HepG2 (cell line): ENCODE measurements around the gene GPAT3. TPM values are rescaled to one million over a fixed set of nuclear protein-coding genes. Genes with fewer than 3 reads are reported as not detected.

Experiments
- CEBPB ChIP-seq: IDR thresholded peaks from 2 replicates; pipeline ENCODE4 v1.6.1; 2011; ENCODE audit warnings: low read depth, low read length, improper control_type of control experiment, borderline replicate concordance
- JUNB ChIP-seq: sonication (generic); formaldehyde crosslinking; IDR thresholded peaks from 2 replicates; pipeline ENCODE4 v1.8.0; 2022; ENCODE audit warnings: missing genetic modification reagents, mild to moderate bottlenecking, borderline replicate concordance
- NCOA2 ChIP-seq: sonication (generic); formaldehyde crosslinking; IDR thresholded peaks from 2 replicates; pipeline ENCODE4 v1.8.0; 2022; ENCODE audit warnings: inconsistent platforms
- NFE2L2 ChIP-seq: fragments of 150-350 bp; IDR thresholded peaks from 2 replicates; pipeline ENCODE4 v1.6.1; 2014; ENCODE audit warnings: low read length
- PCBP2 ChIP-seq: fragments of 200-400 bp; formaldehyde crosslinking; optimal IDR thresholded peaks from 2 replicates; pipeline ENCODE3; 2018; ENCODE audit warnings: low read length, low read depth; ENCODE audit not compliant: poor library complexity, severe bottlenecking
- SMYD3 ChIP-seq: sonication (generic); formaldehyde crosslinking; IDR thresholded peaks from 2 replicates; pipeline ENCODE4 v1.8.1; 2023; ENCODE audit warnings: mild to moderate bottlenecking, missing genetic modification reagents
- YY1 ChIP-seq: IDR thresholded peaks from 2 replicates; pipeline ENCODE4 v1.6.1; 2011; ENCODE audit warnings: low read length, low read depth, moderate library complexity, mild to moderate bottlenecking; ENCODE audit not compliant: insufficient read depth, insufficient replicate concordance
- ZC3H4 ChIP-seq: sonication (generic); formaldehyde crosslinking; IDR thresholded peaks from 2 replicates; pipeline ENCODE4 v1.4.0; 2020; ENCODE audit warnings: missing genetic modification reagents, borderline replicate concordance
- ZNF253 ChIP-seq: sonication (generic); formaldehyde crosslinking; IDR thresholded peaks from 2 replicates; pipeline ENCODE4 v1.8.0; 2022; ENCODE audit warnings: mild to moderate bottlenecking, missing genetic modification reagents, borderline replicate concordance
- ZNF432 ChIP-seq: sonication (generic); formaldehyde crosslinking; IDR thresholded peaks from 2 replicates; pipeline ENCODE4 v1.5.0; 2020; ENCODE audit warnings: missing genetic modification reagents, mild to moderate bottlenecking, borderline replicate concordance
- ZNF891 ChIP-seq: sonication (generic); formaldehyde crosslinking; IDR thresholded peaks from 2 replicates; pipeline ENCODE4 v1.5.0; 2020; ENCODE audit warnings: mild to moderate bottlenecking, missing genetic modification reagents
- polyA plus RNA-seq, 8 experiments: library from polyadenylated mRNA; depleted of rRNA in 3 of 8; stranded (reverse) in 7 of 8; unstranded in 1 of 8; fragments of >200 nt; fragmentation: Illumina TruSeq in 4 of 8; extraction: Trizol in 4 of 8; gene quantifications; 2 replicates each; pipeline versions ENCODE4 v1.2.1 to v1.2.3, GENCODE V29; 2011 to 2016; ENCODE audit warnings: low read depth in 4 of 8, missing spikeins in 1 of 8, mixed read lengths in 1 of 8; ENCODE audit not compliant: insufficient read depth in 1 of 8
- total RNA-seq, 5 experiments: library from RNA; depleted of rRNA; stranded (reverse); fragments of >200 nt; fragmentation: Illumina TruSeq; extraction: Trizol; gene quantifications; 2 replicates each; pipeline ENCODE4 v1.2.3, GENCODE V29; 2016; ENCODE audit warnings: low read depth in 1 of 5
- TF ChIP-seq, protein P1 (sequence below): sonication (generic); formaldehyde crosslinking; IDR thresholded peaks from 2 replicates; pipeline ENCODE4 v1.9.0; 2021; ENCODE audit warnings: missing genetic modification reagents, mild to moderate bottlenecking, borderline replicate concordance
- TF ChIP-seq, protein P2 (sequence below): sonication (generic); formaldehyde crosslinking; IDR thresholded peaks from 2 replicates; pipeline ENCODE4 v1.8.0; 2022; ENCODE audit warnings: mild to moderate bottlenecking, missing genetic modification reagents; ENCODE audit not compliant: insufficient replicate concordance
- TF ChIP-seq, protein P3 (sequence below): sonication (generic); formaldehyde crosslinking; IDR thresholded peaks from 2 replicates; pipeline ENCODE4 v1.4.0; 2020; ENCODE audit warnings: missing genetic modification reagents
- TF ChIP-seq, protein P4 (sequence below): sonication (generic); formaldehyde crosslinking; IDR thresholded peaks from 2 replicates; pipeline ENCODE4 v1.4.0; 2020; ENCODE audit warnings: missing genetic modification reagents
- TF ChIP-seq, protein P5 (sequence below): sonication (generic); formaldehyde crosslinking; conservative IDR thresholded peaks from 2 replicates; pipeline ENCODE4 v1.5.0; 2020; ENCODE audit warnings: missing genetic modification reagents
- TF ChIP-seq, protein P6 (sequence below): sonication (generic); formaldehyde crosslinking; IDR thresholded peaks from 2 replicates; pipeline ENCODE4 v1.4.0; 2020; ENCODE audit warnings: mild to moderate bottlenecking, missing genetic modification reagents, borderline replicate concordance

GPAT3 gene
- total and polyA plus RNA-seq, 2 of the 13 experiments (the other 11 are each of a cell fraction or from before 2014, with no cell fraction given), result 2.4 to 2.6 TPM

DNA sequence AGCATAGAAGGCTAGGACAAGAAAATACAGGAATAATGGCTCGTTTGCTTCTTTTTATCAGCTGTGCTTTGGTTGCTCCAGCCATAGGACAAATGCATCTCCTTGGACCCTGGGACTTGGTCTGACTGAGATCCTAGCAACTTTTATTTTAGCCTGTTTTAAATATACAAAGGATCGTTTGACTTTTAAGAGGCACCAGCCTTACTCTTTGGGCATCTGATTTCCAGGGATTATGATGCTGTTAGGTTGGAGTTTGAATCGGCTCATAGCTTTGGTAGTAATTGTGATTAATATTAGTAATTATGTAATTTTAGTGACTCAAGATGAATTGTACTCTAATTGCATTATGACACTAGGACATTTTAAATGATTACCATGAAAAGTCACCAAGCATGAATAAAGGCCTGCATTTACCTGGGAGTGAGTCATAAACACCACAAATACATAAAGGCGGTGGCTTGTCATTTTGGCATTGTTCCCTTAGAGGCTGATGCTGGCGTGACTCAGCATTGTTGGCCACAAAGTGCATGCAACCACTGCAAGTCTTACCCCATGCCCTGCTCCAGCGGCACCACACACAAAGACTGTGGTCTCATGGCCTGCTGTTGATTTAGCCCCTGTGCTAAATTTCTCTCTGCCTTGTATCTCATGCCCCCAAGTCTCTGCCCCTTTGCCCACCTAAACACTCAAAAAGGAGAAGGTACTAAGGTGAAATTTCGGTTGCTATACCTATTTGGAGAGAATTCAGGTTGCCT lies 12.4 kb downstream of the GPAT3 start (continued):
- TF ChIP-seq, protein P1, sequence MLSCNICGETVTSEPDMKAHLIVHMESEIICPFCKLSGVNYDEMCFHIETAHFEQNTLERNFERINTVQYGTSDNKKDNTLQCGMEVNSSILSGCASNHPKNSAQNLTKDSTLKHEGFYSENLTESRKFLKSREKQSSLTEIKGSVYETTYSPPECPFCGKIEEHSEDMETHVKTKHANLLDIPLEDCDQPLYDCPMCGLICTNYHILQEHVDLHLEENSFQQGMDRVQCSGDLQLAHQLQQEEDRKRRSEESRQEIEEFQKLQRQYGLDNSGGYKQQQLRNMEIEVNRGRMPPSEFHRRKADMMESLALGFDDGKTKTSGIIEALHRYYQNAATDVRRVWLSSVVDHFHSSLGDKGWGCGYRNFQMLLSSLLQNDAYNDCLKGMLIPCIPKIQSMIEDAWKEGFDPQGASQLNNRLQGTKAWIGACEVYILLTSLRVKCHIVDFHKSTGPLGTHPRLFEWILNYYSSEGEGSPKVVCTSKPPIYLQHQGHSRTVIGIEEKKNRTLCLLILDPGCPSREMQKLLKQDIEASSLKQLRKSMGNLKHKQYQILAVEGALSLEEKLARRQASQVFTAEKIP, result no peak
- TF ChIP-seq CEBPB, result peak; percentile 46; the same call in 1 of the 2 replicates
- no peak for TF ChIP-seq ZC3H4 (CRISPR knock-in tag)
- TF ChIP-seq, protein P2, sequence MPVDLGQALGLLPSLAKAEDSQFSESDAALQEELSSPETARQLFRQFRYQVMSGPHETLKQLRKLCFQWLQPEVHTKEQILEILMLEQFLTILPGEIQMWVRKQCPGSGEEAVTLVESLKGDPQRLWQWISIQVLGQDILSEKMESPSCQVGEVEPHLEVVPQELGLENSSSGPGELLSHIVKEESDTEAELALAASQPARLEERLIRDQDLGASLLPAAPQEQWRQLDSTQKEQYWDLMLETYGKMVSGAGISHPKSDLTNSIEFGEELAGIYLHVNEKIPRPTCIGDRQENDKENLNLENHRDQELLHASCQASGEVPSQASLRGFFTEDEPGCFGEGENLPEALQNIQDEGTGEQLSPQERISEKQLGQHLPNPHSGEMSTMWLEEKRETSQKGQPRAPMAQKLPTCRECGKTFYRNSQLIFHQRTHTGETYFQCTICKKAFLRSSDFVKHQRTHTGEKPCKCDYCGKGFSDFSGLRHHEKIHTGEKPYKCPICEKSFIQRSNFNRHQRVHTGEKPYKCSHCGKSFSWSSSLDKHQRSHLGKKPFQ (CRISPR knock-in tag), result no peak
- TF ChIP-seq, protein P3, sequence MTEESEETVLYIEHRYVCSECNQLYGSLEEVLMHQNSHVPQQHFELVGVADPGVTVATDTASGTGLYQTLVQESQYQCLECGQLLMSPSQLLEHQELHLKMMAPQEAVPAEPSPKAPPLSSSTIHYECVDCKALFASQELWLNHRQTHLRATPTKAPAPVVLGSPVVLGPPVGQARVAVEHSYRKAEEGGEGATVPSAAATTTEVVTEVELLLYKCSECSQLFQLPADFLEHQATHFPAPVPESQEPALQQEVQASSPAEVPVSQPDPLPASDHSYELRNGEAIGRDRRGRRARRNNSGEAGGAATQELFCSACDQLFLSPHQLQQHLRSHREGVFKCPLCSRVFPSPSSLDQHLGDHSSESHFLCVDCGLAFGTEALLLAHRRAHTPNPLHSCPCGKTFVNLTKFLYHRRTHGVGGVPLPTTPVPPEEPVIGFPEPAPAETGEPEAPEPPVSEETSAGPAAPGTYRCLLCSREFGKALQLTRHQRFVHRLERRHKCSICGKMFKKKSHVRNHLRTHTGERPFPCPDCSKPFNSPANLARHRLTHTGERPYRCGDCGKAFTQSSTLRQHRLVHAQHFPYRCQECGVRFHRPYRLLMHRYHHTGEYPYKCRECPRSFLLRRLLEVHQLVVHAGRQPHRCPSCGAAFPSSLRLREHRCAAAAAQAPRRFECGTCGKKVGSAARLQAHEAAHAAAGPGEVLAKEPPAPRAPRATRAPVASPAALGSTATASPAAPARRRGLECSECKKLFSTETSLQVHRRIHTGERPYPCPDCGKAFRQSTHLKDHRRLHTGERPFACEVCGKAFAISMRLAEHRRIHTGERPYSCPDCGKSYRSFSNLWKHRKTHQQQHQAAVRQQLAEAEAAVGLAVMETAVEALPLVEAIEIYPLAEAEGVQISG (CRISPR knock-in tag), result no peak
- no peak for TF ChIP-seq ZNF253 (CRISPR knock-in tag)
- TF ChIP-seq, protein P4, sequence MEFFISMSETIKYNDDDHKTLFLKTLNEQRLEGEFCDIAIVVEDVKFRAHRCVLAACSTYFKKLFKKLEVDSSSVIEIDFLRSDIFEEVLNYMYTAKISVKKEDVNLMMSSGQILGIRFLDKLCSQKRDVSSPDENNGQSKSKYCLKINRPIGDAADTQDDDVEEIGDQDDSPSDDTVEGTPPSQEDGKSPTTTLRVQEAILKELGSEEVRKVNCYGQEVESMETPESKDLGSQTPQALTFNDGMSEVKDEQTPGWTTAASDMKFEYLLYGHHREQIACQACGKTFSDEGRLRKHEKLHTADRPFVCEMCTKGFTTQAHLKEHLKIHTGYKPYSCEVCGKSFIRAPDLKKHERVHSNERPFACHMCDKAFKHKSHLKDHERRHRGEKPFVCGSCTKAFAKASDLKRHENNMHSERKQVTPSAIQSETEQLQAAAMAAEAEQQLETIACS, result no peak
- TF ChIP-seq, protein P5, sequence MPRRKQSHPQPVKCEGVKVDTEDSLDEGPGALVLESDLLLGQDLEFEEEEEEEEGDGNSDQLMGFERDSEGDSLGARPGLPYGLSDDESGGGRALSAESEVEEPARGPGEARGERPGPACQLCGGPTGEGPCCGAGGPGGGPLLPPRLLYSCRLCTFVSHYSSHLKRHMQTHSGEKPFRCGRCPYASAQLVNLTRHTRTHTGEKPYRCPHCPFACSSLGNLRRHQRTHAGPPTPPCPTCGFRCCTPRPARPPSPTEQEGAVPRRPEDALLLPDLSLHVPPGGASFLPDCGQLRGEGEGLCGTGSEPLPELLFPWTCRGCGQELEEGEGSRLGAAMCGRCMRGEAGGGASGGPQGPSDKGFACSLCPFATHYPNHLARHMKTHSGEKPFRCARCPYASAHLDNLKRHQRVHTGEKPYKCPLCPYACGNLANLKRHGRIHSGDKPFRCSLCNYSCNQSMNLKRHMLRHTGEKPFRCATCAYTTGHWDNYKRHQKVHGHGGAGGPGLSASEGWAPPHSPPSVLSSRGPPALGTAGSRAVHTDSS (CRISPR knock-in tag), result no peak
- no peak for TF ChIP-seq ZNF432 (CRISPR knock-in tag)
- no peak for TF ChIP-seq SMYD3
- no peak for TF ChIP-seq PCBP2
- TF ChIP-seq ZNF891 (CRISPR knock-in tag), result no peak
- no peak for TF ChIP-seq YY1
- TF ChIP-seq JUNB (CRISPR knock-in tag), result no peak
- 0 out of 2 replicates have a peak, but pooled peaks have one; percentile 22 for TF ChIP-seq NCOA2 (CRISPR knock-in tag)
- peak; percentile 99 for TF ChIP-seq NFE2L2
- TF ChIP-seq, protein P6, sequence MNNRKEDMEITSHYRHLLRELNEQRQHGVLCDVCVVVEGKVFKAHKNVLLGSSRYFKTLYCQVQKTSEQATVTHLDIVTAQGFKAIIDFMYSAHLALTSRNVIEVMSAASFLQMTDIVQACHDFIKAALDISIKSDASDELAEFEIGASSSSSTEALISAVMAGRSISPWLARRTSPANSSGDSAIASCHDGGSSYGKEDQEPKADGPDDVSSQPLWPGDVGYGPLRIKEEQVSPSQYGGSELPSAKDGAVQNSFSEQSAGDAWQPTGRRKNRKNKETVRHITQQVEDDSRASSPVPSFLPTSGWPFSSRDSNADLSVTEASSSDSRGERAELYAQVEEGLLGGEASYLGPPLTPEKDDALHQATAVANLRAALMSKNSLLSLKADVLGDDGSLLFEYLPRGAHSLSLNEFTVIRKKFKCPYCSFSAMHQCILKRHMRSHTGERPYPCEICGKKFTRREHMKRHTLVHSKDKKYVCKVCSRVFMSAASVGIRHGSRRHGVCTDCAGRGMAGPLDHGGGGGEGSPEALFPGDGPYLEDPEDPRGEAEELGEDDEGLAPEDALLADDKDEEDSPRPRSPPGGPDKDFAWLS (CRISPR knock-in tag), result no peak
